ENCODE measurements around the gene GARS1.

The GARS1 gene

GRCh38 chr7:30656006-30656957 is 61.6 kb downstream of the GARS1 start:
- no peak overlapping the region for H3K27ac ChIP-seq (ENCODE audit: low read depth, low read length)
- no peaks in the 10 kb centered on the region for H3K27me3 ChIP-seq (ENCODE audit: control insufficient read depth, low read length)
- no peaks in the 10 kb centered on the region for H3K9me2 ChIP-seq (replicated peaks; ENCODE audit: control insufficient read depth, low read length)
- H3F3A ChIP-seq (ENCODE audit: control insufficient read depth, insufficient read depth) = no peaks in the 10 kb centered on the region
- TF ChIP-seq CTCF (IDR thresholded peaks at IDR 0.05; ENCODE audit: low read depth, low read length, poor library complexity, severe bottlenecking) (no peak), EZH2phosphoT487 (IDR thresholded peaks at IDR 0.05; ENCODE audit: borderline replicate concordance, low read length) (no peak)
- no peak overlapping the region for H3K4me2 ChIP-seq (ENCODE audit: low read length)
- H3K4me3 ChIP-seq (ENCODE audit: low read length) = no peak overlapping the region
- H3K79me2 ChIP-seq (ENCODE audit: control insufficient read depth, low read length) = no peaks in the 10 kb centered on the region
- H3K4me1 ChIP-seq (ENCODE audit: control insufficient read depth, low read length) = no peaks in the 10 kb centered on the region
- H4K20me1 ChIP-seq (ENCODE audit: control insufficient read depth, insufficient read depth, low read depth, low read length) = no peaks in the 10 kb centered on the region
- H3K9me3 ChIP-seq (ENCODE audit: control insufficient read depth, insufficient read depth, low read length) = no peaks in the 10 kb centered on the region
- H3K36me3 ChIP-seq (ENCODE audit: control insufficient read depth, low read length) = no peaks in the 10 kb centered on the region

- no peaks in the 10 kb centered on the region for H3K36me3 ChIP-seq (ENCODE audit: control insufficient read depth, low read length)
- H3F3A ChIP-seq (ENCODE audit: control insufficient read depth, insufficient read depth) = no peaks in the 10 kb centered on the region
- no peak overlapping the region for H3K4me2 ChIP-seq (ENCODE audit: low read length)
- TF ChIP-seq EZH2phosphoT487 (IDR thresholded peaks at IDR 0.05; ENCODE audit: borderline replicate concordance, low read length) (no peak), CTCF (IDR thresholded peaks at IDR 0.05; ENCODE audit: low read depth, low read length, poor library complexity, severe bottlenecking) (no peak)
- no peaks in the 10 kb centered on the region for H4K20me1 ChIP-seq (ENCODE audit: control insufficient read depth, insufficient read depth, low read depth, low read length)
- H3K9me2 ChIP-seq (replicated peaks; ENCODE audit: control insufficient read depth, low read length) = no peaks in the 10 kb centered on the region
- H3K27me3 ChIP-seq (ENCODE audit: control insufficient read depth, low read length) = no peaks in the 10 kb centered on the region
- no peaks in the 10 kb centered on the region for H3K9me3 ChIP-seq (ENCODE audit: control insufficient read depth, insufficient read depth, low read length)
- H3K27ac ChIP-seq (ENCODE audit: low read depth, low read length) = no peak overlapping the region
- no peaks in the 10 kb centered on the region for H3K4me1 ChIP-seq (ENCODE audit: control insufficient read depth, low read length)
- no peaks in the 10 kb centered on the region for H3K79me2 ChIP-seq (ENCODE audit: control insufficient read depth, low read length)
- H3K4me3 ChIP-seq (ENCODE audit: low read length) = no peak overlapping the region
Measured at GRCh38 chr7:30657131-30657530, 62.5 kb downstream of the GARS1 start.

DNA sequence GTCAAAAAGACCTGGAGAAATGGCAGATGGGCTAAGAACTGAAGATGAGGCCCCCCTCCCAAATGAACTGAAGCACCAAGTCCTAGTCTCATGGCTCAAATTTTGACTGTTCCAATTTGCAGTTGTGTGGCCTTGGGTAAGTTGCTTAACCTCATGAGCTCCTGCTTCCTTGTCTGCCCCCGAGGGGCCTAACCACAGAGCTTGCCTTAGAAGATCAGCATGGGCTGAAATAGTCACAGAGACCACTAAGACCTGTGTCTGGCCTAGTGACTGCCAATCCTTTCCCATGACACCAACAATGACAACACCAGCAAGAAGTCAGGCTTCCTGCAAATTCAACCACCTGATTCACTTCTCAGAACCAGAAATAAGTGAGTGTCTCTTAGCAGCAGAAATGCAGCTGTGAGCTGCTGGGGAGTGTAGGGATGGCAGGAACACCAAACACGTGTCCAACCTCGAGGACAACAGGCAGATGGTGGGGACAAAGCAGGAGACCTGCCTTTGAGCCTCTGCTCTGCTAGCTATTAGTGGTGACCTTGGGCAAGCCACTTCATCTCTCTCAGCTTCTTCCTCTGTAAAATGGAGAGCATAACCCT is 63.9 kb downstream of the GARS1 start:
- H3K4me2 ChIP-seq (ENCODE audit: low read length) = no peak overlapping the region
- H3K9me3 ChIP-seq (ENCODE audit: control insufficient read depth, insufficient read depth, low read length) = no peaks in the 10 kb centered on the region
- H3K36me3 ChIP-seq (ENCODE audit: control insufficient read depth, low read length) = no peaks in the 10 kb centered on the region
- no peaks in the 10 kb centered on the region for H4K20me1 ChIP-seq (ENCODE audit: control insufficient read depth, insufficient read depth, low read depth, low read length)
- H3K4me3 ChIP-seq (ENCODE audit: low read length) = no peak overlapping the region
- H3F3A ChIP-seq (ENCODE audit: control insufficient read depth, insufficient read depth) = no peaks in the 10 kb centered on the region
- H3K4me1 ChIP-seq (ENCODE audit: control insufficient read depth, low read length) = no peaks in the 10 kb centered on the region
- H3K79me2 ChIP-seq (ENCODE audit: control insufficient read depth, low read length) = no peaks in the 10 kb centered on the region
- H3K27me3 ChIP-seq (ENCODE audit: control insufficient read depth, low read length) = 0 out of 2 replicates have a peak, but pooled peaks cover 4% of the 10 kb centered on the region
- no peaks in the 10 kb centered on the region for H3K9me2 ChIP-seq (replicated peaks; ENCODE audit: control insufficient read depth, low read length)
- no peak overlapping the region for H3K27ac ChIP-seq (ENCODE audit: low read depth, low read length)
- TF ChIP-seq EZH2phosphoT487 (IDR thresholded peaks at IDR 0.05; ENCODE audit: borderline replicate concordance, low read length) = no peak
- TF ChIP-seq CTCF (IDR thresholded peaks at IDR 0.05; ENCODE audit: low read depth, low read length, poor library complexity, severe bottlenecking) = no peak

Data from DOHH2 (cell line).